Hepatocyte (in vitro differentiated cells): ENCODE results near the gene EVC2.

Experiments used
- CTCF ChIP-seq: fragments of 200-600 bp; sonication (generic); IDR thresholded peaks from 2 replicates; pipeline ENCODE4 v1.5.1; 2016; ENCODE audit warnings: antibody characterized with exemption, mild to moderate bottlenecking; ENCODE audit not compliant: poor library complexity
- EZH2 ChIP-seq: fragments of 200-600 bp; sonication (generic); IDR thresholded peaks from 2 replicates; pipeline ENCODE4 v1.6.1; 2016; ENCODE audit warnings: antibody characterized with exemption, mild to moderate bottlenecking, borderline replicate concordance

DNA sequence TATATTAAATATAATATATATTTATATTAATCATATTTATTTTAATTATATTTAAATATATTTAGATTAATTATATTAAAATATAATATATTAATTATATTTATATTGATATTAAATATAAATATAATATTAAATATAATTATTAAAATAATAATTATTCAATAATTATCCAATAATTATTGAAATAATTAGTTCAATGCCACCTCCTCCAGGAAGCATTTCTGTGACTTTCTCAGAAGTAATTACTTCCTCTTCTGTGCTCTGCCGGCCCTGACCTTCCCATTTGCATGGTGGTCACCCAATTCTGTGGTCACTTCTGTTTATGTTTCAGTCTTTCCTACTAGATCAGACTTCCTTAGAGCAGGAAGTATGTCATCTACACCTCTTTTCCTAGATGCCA lies 45.8 kb downstream of the EVC2 start:
- TF ChIP-seq CTCF (no peak), EZH2 (no peak)
